Upper lobe of right lung (tissue), 1 donor: ENCODE results near the gene ZNF746. TPM values are rescaled to one million over a fixed set of nuclear protein-coding genes. Genes with fewer than 3 reads are reported as not detected.

ENCODE experiments used
- ATAC-seq: fragments of 200-7000 bp; cut with Tn5 transposase; one replicate; pipeline ENCODE4 v1.9.1; 2020; ENCODE audit warnings: mild to moderate bottlenecking, moderate library complexity
- DNase-seq: peaks from one replicate; pipeline ENCODE4 v3.0.0-alpha.2; 2020
- H3K27ac ChIP-seq: fragments of 200-600 bp; one replicate; pipeline ENCODE4 v1.8.0; 2022
- H3K27me3 ChIP-seq: fragments of 200-600 bp; one replicate; pipeline ENCODE4 v1.8.0; 2022; ENCODE audit warnings: mild to moderate bottlenecking
- H3K36me3 ChIP-seq: fragments of 200-600 bp; one replicate; pipeline ENCODE4 v1.8.0; 2022
- H3K4me1 ChIP-seq: fragments of 200-600 bp; one replicate; pipeline ENCODE4 v1.8.0; 2022
- H3K4me3 ChIP-seq: fragments of 200-600 bp; one replicate; pipeline ENCODE4 v1.8.0; 2022; ENCODE audit warnings: mild to moderate bottlenecking
- H3K9me3 ChIP-seq: fragments of 200-600 bp; one replicate; pipeline ENCODE4 v1.8.0; 2022
- intact Hi-C: fragments of 100-400 bp; cut with DNase I; formaldehyde crosslinking; loops from one replicate; pipeline ENCODE4 v1.11.0; 2022
- total RNA-seq: library from RNA; stranded (reverse); fragmentation: NEBNext Ultra II Directional; extraction: Animal tissue kit (Norgen Biotek cat#: 25700); gene quantifications from one replicate; pipeline ENCODE4 v1.2.1, GENCODE V29; 2021
- TF ChIP-seq, protein P1 (sequence below): fragments of 200-600 bp; IDR thresholded peaks from one replicate; pipeline ENCODE4 v1.8.0; 2022; ENCODE audit warnings: antibody characterized with exemption
- donor health status: DM: no; HTN: yes; CAD: no; lungs with severe emphysema.

ZNF746 gene
- total RNA-seq, 1 donor from 2014 or later: 17.0 TPM

- peak; percentile 18 for ATAC-seq
- intact Hi-C loops: no loop called here
- H3K27ac ChIP-seq: no peak overlapping the region
- no peaks in the 10 kb centered on the region for H3K27me3 ChIP-seq
- no peak overlapping the region for H3K4me3 ChIP-seq
- TF ChIP-seq, protein P1, sequence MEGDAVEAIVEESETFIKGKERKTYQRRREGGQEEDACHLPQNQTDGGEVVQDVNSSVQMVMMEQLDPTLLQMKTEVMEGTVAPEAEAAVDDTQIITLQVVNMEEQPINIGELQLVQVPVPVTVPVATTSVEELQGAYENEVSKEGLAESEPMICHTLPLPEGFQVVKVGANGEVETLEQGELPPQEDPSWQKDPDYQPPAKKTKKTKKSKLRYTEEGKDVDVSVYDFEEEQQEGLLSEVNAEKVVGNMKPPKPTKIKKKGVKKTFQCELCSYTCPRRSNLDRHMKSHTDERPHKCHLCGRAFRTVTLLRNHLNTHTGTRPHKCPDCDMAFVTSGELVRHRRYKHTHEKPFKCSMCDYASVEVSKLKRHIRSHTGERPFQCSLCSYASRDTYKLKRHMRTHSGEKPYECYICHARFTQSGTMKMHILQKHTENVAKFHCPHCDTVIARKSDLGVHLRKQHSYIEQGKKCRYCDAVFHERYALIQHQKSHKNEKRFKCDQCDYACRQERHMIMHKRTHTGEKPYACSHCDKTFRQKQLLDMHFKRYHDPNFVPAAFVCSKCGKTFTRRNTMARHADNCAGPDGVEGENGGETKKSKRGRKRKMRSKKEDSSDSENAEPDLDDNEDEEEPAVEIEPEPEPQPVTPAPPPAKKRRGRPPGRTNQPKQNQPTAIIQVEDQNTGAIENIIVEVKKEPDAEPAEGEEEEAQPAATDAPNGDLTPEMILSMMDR: no peak
- no peaks in the 10 kb centered on the region for H3K4me1 ChIP-seq
- no peak for DNase-seq
- H3K9me3 ChIP-seq: no peaks in the 10 kb centered on the region
- peaks cover 20% of the 10 kb centered on the region for H3K36me3 ChIP-seq
These were observed 27.8 kb downstream of the ZNF746 start for GRCh38 chr7:149469806-149470205.

DNA sequence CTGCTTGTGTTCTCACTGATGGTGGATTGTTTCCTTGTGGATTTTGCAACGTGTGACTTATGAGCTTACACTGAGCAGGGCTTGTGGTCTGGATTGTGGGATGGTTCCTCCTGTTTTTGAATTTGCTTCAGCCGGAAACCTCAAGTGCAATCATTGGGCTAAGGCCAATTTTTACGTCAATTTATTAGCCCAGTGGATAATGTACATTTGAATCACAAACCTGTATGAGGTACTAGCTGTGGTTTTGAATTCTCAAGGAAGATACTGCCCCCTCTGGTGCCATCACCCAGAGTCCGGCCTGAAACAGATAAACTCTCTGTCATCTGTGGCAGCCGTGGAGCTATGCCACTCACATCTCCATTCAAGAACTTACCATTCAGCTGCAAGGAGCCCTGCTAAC, 29.4 kb downstream of the ZNF746 start:
- TF ChIP-seq, protein P1: no peak
- Histone ChIP-seq H3K27ac (no peak overlapping the region), H3K36me3 (peaks cover 4% of the 10 kb centered on the region), H3K4me1 (no peaks in the 10 kb centered on the region), H3K27me3 (no peaks in the 10 kb centered on the region), H3K4me3 (no peak overlapping the region), H3K9me3 (no peaks in the 10 kb centered on the region)
- intact Hi-C loops: no loop called here
- ATAC-seq: no peak
- DNase-seq: no peak

DNA sequence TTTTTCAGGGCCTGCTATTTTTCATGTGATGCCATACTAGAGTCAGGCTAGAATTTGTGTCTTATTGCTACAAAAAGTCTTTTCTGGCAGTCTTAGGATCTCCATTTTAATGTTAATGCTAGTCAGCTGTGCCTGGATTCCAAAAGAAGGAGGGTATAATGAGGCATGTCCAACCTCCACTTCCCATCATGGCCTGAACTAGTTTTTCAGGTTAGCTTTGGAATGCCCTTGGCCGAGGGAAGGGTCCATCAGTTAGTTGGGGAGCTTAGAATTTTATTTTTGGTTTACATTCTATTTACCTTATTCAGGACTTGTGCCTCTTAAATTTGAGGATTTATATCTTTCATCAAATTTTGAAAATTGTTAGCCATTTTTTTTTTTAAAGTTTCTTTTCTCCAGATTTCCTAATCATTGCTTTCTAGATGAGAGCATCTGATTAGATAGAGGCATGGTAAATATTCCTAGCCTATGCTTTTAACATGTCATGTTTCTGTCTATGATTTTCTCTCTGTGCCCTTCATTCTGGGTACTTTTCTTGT, 30.2 kb downstream of the ZNF746 start:
- Histone ChIP-seq H3K27ac (no peak overlapping the region), H3K4me3 (no peak overlapping the region), H3K27me3 (no peaks in the 10 kb centered on the region), H3K9me3 (no peaks in the 10 kb centered on the region), H3K4me1 (no peaks in the 10 kb centered on the region), H3K36me3 (no peaks in the 10 kb centered on the region)
- TF ChIP-seq, protein P1: no peak
- no peak for ATAC-seq
- intact Hi-C loops: no loop called here
- DNase-seq: no peak

DNA sequence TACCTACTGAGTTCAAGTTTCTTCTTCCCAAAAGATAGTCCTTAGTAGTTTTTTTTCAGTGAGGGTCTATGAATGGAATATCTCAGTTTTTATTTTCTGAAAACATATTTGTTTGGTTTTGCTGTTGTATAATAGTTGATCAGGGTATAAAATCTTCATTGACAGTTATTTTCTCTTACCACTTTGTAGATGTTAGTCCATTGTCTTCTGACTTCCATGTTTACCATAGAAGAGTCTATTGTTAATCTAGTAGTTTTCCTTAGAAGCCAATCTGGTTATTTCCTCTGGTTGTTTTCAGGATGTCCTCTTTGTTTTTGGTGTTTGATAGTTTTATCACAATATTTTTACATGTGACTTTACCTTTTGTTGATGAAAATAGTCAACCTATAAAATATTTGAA, 31.2 kb downstream of the ZNF746 start:
- Histone ChIP-seq H3K4me3 (no peak overlapping the region), H3K9me3 (no peaks in the 10 kb centered on the region), H3K27me3 (no peaks in the 10 kb centered on the region), H3K27ac (no peak overlapping the region), H3K36me3 (no peaks in the 10 kb centered on the region), H3K4me1 (peaks cover 1% of the 10 kb centered on the region)
- TF ChIP-seq, protein P1: no peak
- ATAC-seq (no peak), DNase-seq (no peak)
- intact Hi-C loops: no loop called here

DNA sequence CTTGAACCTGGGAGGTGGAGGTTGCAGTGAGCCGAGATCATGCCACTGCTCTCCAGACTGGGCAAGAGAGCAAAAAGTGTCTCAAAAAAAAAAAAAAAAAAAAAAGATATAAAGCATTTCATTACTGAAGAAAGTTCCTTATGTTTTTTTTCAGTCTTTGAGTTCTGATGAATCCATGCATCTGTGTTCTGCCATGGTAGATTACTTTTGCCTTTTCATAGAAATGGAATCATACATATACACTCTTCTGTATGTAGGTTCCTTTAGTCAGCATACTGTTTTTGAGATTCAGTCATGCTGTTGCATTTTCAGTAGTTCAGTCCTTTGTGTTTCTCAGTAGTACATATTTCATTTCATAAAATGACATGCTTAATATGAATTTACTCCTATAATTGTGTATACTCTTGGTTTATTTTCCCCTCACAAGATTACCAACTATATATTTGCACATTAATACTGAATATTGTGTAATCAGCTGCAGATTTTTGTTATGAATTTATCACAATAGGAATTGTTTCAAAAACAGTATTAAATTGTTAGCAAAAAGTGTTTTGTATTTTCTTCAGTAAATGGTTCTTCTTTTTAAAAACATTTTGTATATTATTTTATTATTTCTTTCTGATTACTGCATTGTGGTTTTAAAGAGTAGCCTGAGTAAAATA, 34.0 kb downstream of the ZNF746 start:
- Histone ChIP-seq H3K9me3 (no peaks in the 10 kb centered on the region), H3K27ac (no peak overlapping the region), H3K4me1 (peaks cover 14% of the 10 kb centered on the region), H3K27me3 (no peaks in the 10 kb centered on the region), H3K36me3 (no peaks in the 10 kb centered on the region), H3K4me3 (no peak overlapping the region)
- TF ChIP-seq, protein P1: no peak
- ATAC-seq (no peak), DNase-seq (no peak)
- intact Hi-C loops: no loop called here
